PFSK-1 (cell line): ENCODE data around the gene ELOVL2.

Source experiments
- POLR2AphosphoS5 ChIP-seq: IDR thresholded peaks from 2 replicates; pipeline ENCODE4 v1.6.1; 2012; ENCODE audit warnings: low read depth, mild to moderate bottlenecking, control low read depth, low read length, moderate library complexity
- REST ChIP-seq, 2 experiments: IDR thresholded peaks; 2 replicates each; pipeline versions ENCODE4 v1.6.1 to v1.8.0; 2011 to 2012; ENCODE audit warnings: low read depth in 2 of 2, low read length in 2 of 2, control low read depth in 1 of 2, inconsistent platforms in 1 of 2, mild to moderate bottlenecking in 1 of 2, moderate library complexity in 1 of 2; ENCODE audit not compliant: insufficient read depth in 1 of 2

- no peak for TF ChIP-seq REST (IDR thresholded peaks at IDR 0.05; ENCODE audit: insufficient read depth in 1 of 2, low read depth in 2 of 2, low read length in 2 of 2)
- no peak for TF ChIP-seq POLR2AphosphoS5
Observed at GRCh38 chr6:11064836-11065235, 20.7 kb upstream of the ELOVL2 start.
